RWPE1 (cell line): Measurements from ENCODE around the gene AFG3L2.

ENCODE experiments used
- CTCF ChIA-PET: fragments of 350-600 bp; sonication (Branson Sonifier 250); formaldehyde crosslinking; extraction: SDS; loops from one replicate; lab custom pipeline; 2021; lab: Yijun Ruan, JAX
- POLR2A ChIA-PET: fragments of 400-600 bp; formaldehyde crosslinking; extraction: SDS; loops from one replicate; lab custom pipeline; 2020; ENCODE audit warnings: antibody characterized with exemption; ENCODE audit not compliant: low non-redundant PET; lab: Yijun Ruan, JAX
- DNase-seq: peaks from one replicate; pipeline ENCODE4 v3.0.0; 2012; ENCODE audit warnings: low spot score
- H3K27ac ChIP-seq: fragments of 450-650 bp; 2 replicates; pipeline ENCODE4 v1.5.1; 2017
- CTCF ChIP-seq: fragments of 450-650 bp; conservative IDR thresholded peaks from 2 replicates; pipeline ENCODE4 v1.5.1; 2017; ENCODE audit warnings: low read depth, mild to moderate bottlenecking

Gene AFG3L2

GRCh38 chr18:12305930-12306629 is 70.9 kb downstream of the AFG3L2 start:
- no peak for TF ChIP-seq CTCF
- ChIA-PET CTCF (interaction anchor here (0.6 to 3.9 kb wide), 2 partner anchors 34 to 1435 kb away, joined by 3 to 15 read pairs; no protein-coding TSS in a partner anchor), POLR2A (no interaction called here)
- no peak for DNase-seq
- H3K27ac ChIP-seq: peak overlapping the region; percentile 97

GRCh38 chr18:12305211-12305610 is 71.8 kb downstream of the AFG3L2 start:
- no peak for TF ChIP-seq CTCF

GRCh38 chr18:12304351-12305210 is 72.4 kb downstream of the AFG3L2 start:
- CTCF ChIA-PET: no interaction called here
- POLR2A ChIA-PET: no interaction called here
- DNase-seq: peak; percentile 48
- H3K27ac ChIP-seq: peak overlapping the region; percentile 97
- no peak for TF ChIP-seq CTCF

More at GRCh38 chr18:12305211-12305610, 71.8 kb downstream of the AFG3L2 start:
- DNase-seq: no peak
- peak overlapping the region; percentile 97 for H3K27ac ChIP-seq
- ChIA-PET POLR2A (no interaction called here), CTCF (no interaction called here)

- POLR2A ChIA-PET: no interaction called here
Measured at GRCh38 chr18:12302391-12303147, 74.5 kb downstream of the AFG3L2 start.

GRCh38 chr18:12301263-12302005 is 75.6 kb downstream of the AFG3L2 start:
- no peak for TF ChIP-seq CTCF
- ChIA-PET POLR2A (no interaction called here), CTCF (interaction anchor here (0.9 kb wide), 1 partner anchor 30 kb away, joined by 3 read pairs; no protein-coding TSS in a partner anchor)
- no peak overlapping the region for H3K27ac ChIP-seq
- no peak for DNase-seq

More at GRCh38 chr18:12302391-12303147, 74.5 kb downstream of the AFG3L2 start:
- H3K27ac ChIP-seq: no peak overlapping the region
- CTCF ChIA-PET: no interaction called here
- TF ChIP-seq CTCF: no peak
- no peak for DNase-seq
